GM12878 (cell line): Measurements from ENCODE around the gene RFXANK. TPM values are rescaled to one million over a fixed set of nuclear protein-coding genes. Genes with fewer than 3 reads are reported as not detected.

ENCODE experiments used
- ATAC-seq: fragments of 200-7000 bp; cut with Tn5 transposase; 3 replicates; pipeline ENCODE4 v1.9.1; 2020; ENCODE audit warnings: mild to moderate bottlenecking, moderate library complexity
- BruUV-seq: library from RNA; stranded (reverse); fragments of 400-500 nt; replicated peaks from 2 replicates; lab custom pipeline; 2021; lab: Mats Ljungman, UMichigan
- CTCF ChIA-PET: fragments of 300-600 bp; sonication (Branson Sonifier 250); formaldehyde crosslinking; extraction: SDS; loops from one replicate; lab custom pipeline; 2021; ENCODE audit warnings: inconsistent platforms; lab: Yijun Ruan, JAX
- POLR2A ChIA-PET: fragments of 350-600 bp; formaldehyde crosslinking; extraction: SDS; loops from one replicate; lab custom pipeline; 2021; ENCODE audit warnings: inconsistent platforms; lab: Charles Lee
- RAD21 ChIA-PET: fragments of 300-600 bp; sonication (Branson Sonifier 250); formaldehyde crosslinking; loops from one replicate; lab custom pipeline; 2023; ENCODE audit warnings: antibody characterized with exemption; ENCODE audit not compliant: unreplicated experiment; lab: Charles Lee
- SMC1A ChIA-PET: fragments of 300-600 bp; sonication (Branson Sonifier 250); formaldehyde crosslinking; loops from one replicate; lab custom pipeline; 2023; ENCODE audit not compliant: unreplicated experiment, uncharacterized antibody; lab: Charles Lee
- DNase-seq: peaks from one replicate; pipeline ENCODE4 v3.0.0-alpha.2; 2011; ENCODE audit warnings: low read depth, low spot score
- FAIRE-seq: peaks from 3 replicates; lab custom pipeline; 2011; peaks lifted over from hg19 to GRCh38; lab: Jason Lieb, UNC
- H2AFZ ChIP-seq: 2 replicates; pipeline ENCODE4 v1.6.0; 2011; ENCODE audit warnings: low read depth, low read length, control low read depth; ENCODE audit not compliant: control insufficient read depth
- H3K27ac ChIP-seq: 2 replicates; pipeline ENCODE4 v1.5.1; 2011; ENCODE audit warnings: control low read depth; ENCODE audit not compliant: control insufficient read depth, insufficient read depth
- H3K27me3 ChIP-seq, 2 experiments: replicated peaks in 1 of 2; 2 replicates each; pipeline versions ENCODE4 v1.6.0 to v1.6.1; 2011; ENCODE audit warnings: low read length in 1 of 2; ENCODE audit not compliant: control insufficient read depth in 2 of 2, insufficient read depth in 2 of 2
- H3K36me3 ChIP-seq, 2 experiments: 2 replicates each; pipeline ENCODE4 v1.5.1; 2011; ENCODE audit warnings: low read length in 1 of 2; ENCODE audit not compliant: control insufficient read depth in 2 of 2, insufficient read depth in 2 of 2
- H3K4me1 ChIP-seq: 2 replicates; pipeline ENCODE4 v1.6.1; 2011; ENCODE audit warnings: mild to moderate bottlenecking, low read length, moderate library complexity, mixed read lengths; ENCODE audit not compliant: control insufficient read depth, insufficient read depth
- H3K4me2 ChIP-seq: 2 replicates; pipeline ENCODE4 v1.6.0; 2011; ENCODE audit warnings: control low read depth; ENCODE audit not compliant: control insufficient read depth, insufficient read depth
- H3K4me3 ChIP-seq: fragments of 200-600 bp; sonication (generic); 2 replicates; pipeline ENCODE4 v1.5.1; 2016
- H3K79me2 ChIP-seq: 2 replicates; pipeline ENCODE4 v1.6.0; 2011; ENCODE audit warnings: low read length; ENCODE audit not compliant: control insufficient read depth, insufficient read depth
- H3K9ac ChIP-seq: 2 replicates; pipeline ENCODE4 v1.8.0; 2011; ENCODE audit warnings: low read length, control low read depth, mixed read lengths; ENCODE audit not compliant: control insufficient read depth, insufficient read depth
- H3K9me3 ChIP-seq: replicated peaks from 3 replicates; pipeline ENCODE4 v1.5.1; 2011; ENCODE audit warnings: mild to moderate bottlenecking, low read length; ENCODE audit not compliant: control insufficient read depth, insufficient read depth
- H4K20me1 ChIP-seq: 2 replicates; pipeline ENCODE4 v1.6.0; 2011; ENCODE audit not compliant: control insufficient read depth, insufficient read depth
- CBFB ChIP-seq: IDR thresholded peaks from 2 replicates; pipeline ENCODE4 v1.6.1; 2016; ENCODE audit warnings: antibody characterized with exemption, low read depth
- CREB1 ChIP-seq: IDR thresholded peaks from 2 replicates; pipeline ENCODE4 v1.6.1; 2012; ENCODE audit warnings: low read depth, mild to moderate bottlenecking, inconsistent platforms
- CUX1 ChIP-seq: IDR thresholded peaks from 2 replicates; pipeline ENCODE4 v1.6.1; 2012; ENCODE audit warnings: improper control_type of control experiment, low read depth, low read length; ENCODE audit not compliant: insufficient replicate concordance
- EP300 ChIP-seq, 2 experiments: fragments of 150-350 bp in 1 of 2; IDR thresholded peaks; 2 replicates each; pipeline ENCODE4 v1.6.1; 2011 to 2012; ENCODE audit warnings: low read depth in 2 of 2, low read length in 2 of 2, borderline replicate concordance in 1 of 2, improper control_type of control experiment in 1 of 2, inconsistent platforms in 1 of 2; ENCODE audit not compliant: control insufficient read depth in 1 of 2
- EZH2 ChIP-seq: IDR thresholded peaks from 2 replicates; pipeline ENCODE4 v1.6.1; 2012; ENCODE audit warnings: low read depth, mild to moderate bottlenecking, control low read depth, inconsistent platforms, low read length, borderline replicate concordance; ENCODE audit not compliant: control insufficient read depth
- FOS ChIP-seq: IDR thresholded peaks from 3 replicates; pipeline ENCODE4 v1.6.1; 2011; ENCODE audit warnings: borderline replicate concordance; ENCODE audit not compliant: insufficient read length; ENCODE audit errors: extremely low read depth
- FOXM1 ChIP-seq: IDR thresholded peaks from 2 replicates; pipeline ENCODE4 v1.6.1; 2012; ENCODE audit warnings: low read depth, mild to moderate bottlenecking, inconsistent platforms, low read length, moderate library complexity
- MAX ChIP-seq: IDR thresholded peaks from 2 replicates; pipeline ENCODE4 v1.6.1; 2012; ENCODE audit warnings: low read depth, low read length, improper control_type of control experiment
- MYC ChIP-seq: IDR thresholded peaks from 2 replicates; pipeline ENCODE4 v1.6.1; 2011; ENCODE audit warnings: mild to moderate bottlenecking, low read length, moderate library complexity, inconsistent platforms; ENCODE audit not compliant: insufficient read depth, insufficient replicate concordance, insufficient read length, severe bottlenecking
- NR2C2 ChIP-seq: IDR thresholded peaks from 2 replicates; pipeline ENCODE4 v1.6.1; 2011; ENCODE audit warnings: borderline replicate concordance, low read depth; ENCODE audit not compliant: control insufficient read depth, insufficient read length
- PKNOX1 ChIP-seq: fragments of 450-650 bp; IDR thresholded peaks from 2 replicates; pipeline ENCODE4 v1.6.1; 2016; ENCODE audit warnings: mild to moderate bottlenecking
- RAD51 ChIP-seq: fragments of 450-650 bp; IDR thresholded peaks from 2 replicates; pipeline ENCODE4 v1.6.1; 2016; ENCODE audit warnings: moderate library complexity, mild to moderate bottlenecking, inconsistent platforms
- RELA ChIP-seq: fragments of 450-650 bp; IDR thresholded peaks from 2 replicates; pipeline ENCODE4 v1.8.0; 2014; ENCODE audit warnings: borderline replicate concordance; ENCODE audit not compliant: partially characterized antibody
- SREBF1 ChIP-seq: IDR thresholded peaks from 2 replicates; pipeline ENCODE4 v1.6.1; 2012; ENCODE audit warnings: mild to moderate bottlenecking, low read length
- SREBF2 ChIP-seq: IDR thresholded peaks from 2 replicates; pipeline ENCODE4 v1.6.1; 2012; ENCODE audit warnings: mild to moderate bottlenecking, low read length
- TAF1 ChIP-seq: IDR thresholded peaks from 2 replicates; pipeline ENCODE4 v1.6.1; 2011; ENCODE audit warnings: mild to moderate bottlenecking, low read depth, low read length, borderline replicate concordance
- TARDBP ChIP-seq: IDR thresholded peaks from 2 replicates; pipeline ENCODE4 v1.6.1; 2016; ENCODE audit warnings: borderline replicate concordance
- WGBS: methylation state at CpG from one replicate; pipeline ENCODE4 v1.1.6; 2016; ENCODE audit warnings: low lambda C conversion rate; ENCODE audit not compliant: insufficient replicate concordance, insufficient coverage; ENCODE audit errors: missing lambda C conversion rate; 5-methylcytosine and 5-hydroxymethylcytosine counted together
- in situ Hi-C: fragments of 300-500 bp; cut with MboI; formaldehyde crosslinking; loops from 9 replicates; pipeline ENCODE4 v1.14.3; 2018; ENCODE audit warnings: mixed read lengths
- intact Hi-C: fragments of 100-400 bp; cut with micrococcal nuclease; formaldehyde crosslinking; loops from one replicate; pipeline ENCODE4 v1.14.2; 2022; ENCODE audit not compliant: unreplicated experiment
- polyA plus RNA-seq, 11 experiments: library from polyadenylated mRNA; depleted of rRNA in 4 of 11; unstranded in 6 of 11; stranded (reverse) in 5 of 11; fragments of >200 nt; fragmentation: Nextera tagmentation in 4 of 11; fragmentation: Illumina TruSeq in 1 of 11; extraction: Ambion mirVana in 4 of 11; extraction: Trizol in 1 of 11; gene quantifications; 1 replicate in 1 of 11; 2 replicates in 10 of 11; pipeline versions ENCODE4 v1.2.1 to v1.2.3, GENCODE V29; 2011 to 2016; ENCODE audit warnings: inconsistent platforms in 2 of 11, missing spikeins in 2 of 11, low read depth in 1 of 11
- total RNA-seq, 4 experiments: library from RNA; depleted of rRNA in 3 of 4; stranded (reverse); fragments of >200 nt in 3 of 4; fragmentation: Illumina TruSeq in 1 of 4; extraction: Trizol in 1 of 4; gene quantifications; 2 replicates each; pipeline versions ENCODE4 v1.2.1 to v1.2.3, GENCODE V29; 2013 to 2021

RFXANK gene
- total and polyA plus RNA-seq, 10 of the 15 experiments (the other 5 are each of a cell fraction or from before 2014, with no cell fraction given) = 70.8 to 125 (median 95.7) TPM

- no peaks in the 10 kb centered on the region for H4K20me1 ChIP-seq
- H3K27ac ChIP-seq = peak overlapping the region; percentile 93
- peak overlapping the region; percentile 98 for H3K4me2 ChIP-seq
- under 1% methylated on average over 22 of the region's 22 CpGs for WGBS
- no peaks in the 10 kb centered on the region for H3K9me3 ChIP-seq
- POLR2A ChIA-PET = interaction anchor here (0.6 to 3.0 kb wide), 11 partner anchors 9 to 537 kb away, joined by 3 to 25 read pairs (median 5); partner anchors contain the start of genes GATAD2A, MEF2B and NR2C2AP
- peak overlapping the region; percentile 96 for H3K9ac ChIP-seq
- FAIRE-seq (no peak), ATAC-seq (peak; percentile 26), DNase-seq (no peak)
- SMC1A ChIA-PET = interaction anchor here (0.7 to 2.1 kb wide), 7 partner anchors 8 to 170 kb away, joined by 3 to 12 read pairs (median 5); partner anchors contain the start of gene NR2C2AP
- H3K27me3 ChIP-seq = no peaks in the 10 kb centered on the region
- peaks cover 34% of the 10 kb centered on the region for H3K79me2 ChIP-seq
- BruUV-seq = TSS peak; percentile 93
- in situ Hi-C loops (no loop called here), intact Hi-C loops (loop anchor here (2.0 kb wide), 1 partner anchor 128 kb away; the partner anchor contains the start of genes MAU2 and SUGP1)
- CTCF ChIA-PET = interaction anchor here (0.6 to 2.3 kb wide), 6 partner anchors 10 to 297 kb away, joined by 3 to 13 read pairs (median 4); partner anchors contain the start of genes COPE, DDX49 and NR2C2AP
- RAD21 ChIA-PET = interaction anchor here (0.6 to 2.2 kb wide), 4 partner anchors 10 to 43 kb away, joined by 3 to 15 read pairs (median 4); partner anchors contain the start of gene NR2C2AP
- H3K36me3 ChIP-seq = peaks cover 5% of the 10 kb centered on the region in 2 experiments; a peak in 3 of 4 replicates
- peak overlapping the region; percentile 92 for H2AFZ ChIP-seq
- peak overlapping the region; percentile 78 for H3K4me3 ChIP-seq
- H3K4me1 ChIP-seq = peaks cover 11% of the 10 kb centered on the region
- TF ChIP-seq SREBF1 (no peak), RAD51 (peak; percentile 79), EZH2 (no peak), CREB1 (no peak), SREBF2 (no peak), MYC (no peak), PKNOX1 (peak; percentile 92), RELA (no peak), TAF1 (peak; percentile 65; the same call in 1 of the 2 replicates), EP300 (IDR thresholded peaks at IDR 0.05; ENCODE audit: borderline replicate concordance in 1 of 2, control insufficient read depth in 1 of 2, low read depth in 2 of 2, low read length in 2 of 2) (no peak), FOS (no peak), CUX1 (no peak), FOXM1 (no peak), MAX (no peak), TARDBP (no peak), CBFB (no peak), NR2C2 (no peak)
Observed at GRCh38 chr19:19192910-19193423, 909 bp downstream of the RFXANK start.
